Umbilical cord (tissue), 2 donors: ENCODE measurements around the gene LAIR1. TPM values are rescaled to one million over a fixed set of nuclear protein-coding genes. Genes with fewer than 3 reads are reported as not detected.
"Not testable (repeated sequence)": the region's sequence is repeated elsewhere in the genome, so short reads cannot be mapped to it uniquely, and the experiment has no call there.

Experiments
- DNase-seq: peaks from one replicate; pipeline ENCODE4 v3.0.0-alpha.2; 2015; ENCODE audit warnings: low spot score
- total RNA-seq: library from RNA; depleted of rRNA; stranded (reverse); fragments of >200 nt; gene quantifications from one replicate; pipeline ENCODE4 v1.2.3, GENCODE V29; 2014; ENCODE audit warnings: low replicate concordance; ENCODE audit not compliant: insufficient read depth

Gene LAIR1
- total RNA-seq, 1 donor from 2014 or later, result 19.7 TPM

GRCh38 chr19:54343868-54344267 lies 20.9 kb downstream of the LAIR1 start:
- no peak for DNase-seq

DNA sequence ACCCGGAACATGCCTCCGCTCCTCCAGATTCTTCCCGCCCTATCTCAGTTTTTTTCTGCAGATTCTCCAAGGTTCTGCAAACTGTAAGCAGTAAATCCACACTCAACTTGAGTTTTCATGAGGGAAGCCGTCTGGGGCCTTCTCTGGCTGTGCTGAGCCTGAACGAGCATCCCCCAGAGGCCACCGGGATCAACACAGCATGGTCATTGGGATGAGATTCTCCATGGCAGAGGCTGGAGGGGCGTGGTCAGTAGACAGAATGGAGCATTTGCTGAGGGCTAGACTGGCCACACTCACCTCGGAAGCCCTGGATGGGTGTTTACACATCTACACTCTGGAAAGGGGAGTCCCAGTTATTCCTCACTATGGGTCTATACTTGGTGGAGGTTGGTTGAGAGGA lies 23.4 kb downstream of the LAIR1 start:
- DNase-seq, result no peak

DNA sequence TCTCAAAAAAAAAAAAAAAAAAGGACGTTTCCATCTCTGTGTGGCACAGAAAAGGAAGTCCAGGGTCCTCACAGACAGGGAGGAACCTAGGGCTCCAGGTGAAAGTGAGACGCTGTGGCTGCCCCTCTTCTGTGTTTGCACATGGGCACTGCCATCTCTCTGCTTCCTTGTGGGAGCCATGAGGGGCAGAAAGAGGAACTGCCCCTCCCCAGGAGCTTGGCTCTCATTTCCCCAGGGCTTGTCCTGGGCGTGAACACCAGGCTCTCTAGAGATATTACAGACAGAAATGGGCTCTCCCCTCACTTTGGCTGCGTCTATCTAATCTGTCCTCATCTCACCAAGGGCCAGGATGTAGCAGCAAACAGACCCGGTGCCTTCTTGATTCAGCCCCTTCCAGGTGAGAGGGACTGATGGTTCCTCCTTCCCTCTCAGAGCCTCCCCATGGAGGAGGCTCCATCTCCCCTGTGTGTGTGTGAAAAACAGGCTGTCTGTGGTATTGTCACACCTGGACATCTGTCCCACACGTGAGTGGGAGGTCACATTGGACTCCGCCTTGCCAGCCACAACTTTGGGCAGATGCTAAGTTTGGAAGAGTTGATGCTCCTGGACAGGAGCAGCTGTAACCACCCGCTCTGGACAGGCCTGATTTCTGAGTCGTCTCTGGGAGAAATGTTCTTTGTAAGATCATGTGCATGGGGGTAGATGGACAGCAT lies 24.9 kb downstream of the LAIR1 start:
- DNase-seq, result no peak

DNA sequence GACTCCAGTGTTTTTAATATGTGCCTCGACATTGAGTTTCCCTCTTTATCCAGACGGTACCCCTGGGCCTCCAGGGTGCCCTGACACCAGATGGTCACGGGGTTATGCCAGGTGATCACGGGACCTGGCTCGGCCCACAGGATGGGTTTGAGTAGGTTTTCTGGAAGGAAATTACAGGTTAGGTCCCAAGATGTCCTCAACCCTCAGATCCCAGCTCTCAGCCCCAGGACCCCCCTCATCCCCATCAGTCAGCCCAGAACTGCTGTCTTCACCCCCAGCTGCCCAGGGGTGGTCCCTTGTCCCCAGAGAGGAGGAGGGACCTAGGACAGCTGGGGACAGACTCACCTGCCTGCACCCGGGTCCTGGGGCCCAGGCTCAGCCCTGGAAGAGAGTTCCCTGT lies 26.2 kb downstream of the LAIR1 start:
- no peak for DNase-seq

- no peak for DNase-seq
Observed at GRCh38 chr19:54337858-54338230, 26.9 kb downstream of the LAIR1 start.

DNA sequence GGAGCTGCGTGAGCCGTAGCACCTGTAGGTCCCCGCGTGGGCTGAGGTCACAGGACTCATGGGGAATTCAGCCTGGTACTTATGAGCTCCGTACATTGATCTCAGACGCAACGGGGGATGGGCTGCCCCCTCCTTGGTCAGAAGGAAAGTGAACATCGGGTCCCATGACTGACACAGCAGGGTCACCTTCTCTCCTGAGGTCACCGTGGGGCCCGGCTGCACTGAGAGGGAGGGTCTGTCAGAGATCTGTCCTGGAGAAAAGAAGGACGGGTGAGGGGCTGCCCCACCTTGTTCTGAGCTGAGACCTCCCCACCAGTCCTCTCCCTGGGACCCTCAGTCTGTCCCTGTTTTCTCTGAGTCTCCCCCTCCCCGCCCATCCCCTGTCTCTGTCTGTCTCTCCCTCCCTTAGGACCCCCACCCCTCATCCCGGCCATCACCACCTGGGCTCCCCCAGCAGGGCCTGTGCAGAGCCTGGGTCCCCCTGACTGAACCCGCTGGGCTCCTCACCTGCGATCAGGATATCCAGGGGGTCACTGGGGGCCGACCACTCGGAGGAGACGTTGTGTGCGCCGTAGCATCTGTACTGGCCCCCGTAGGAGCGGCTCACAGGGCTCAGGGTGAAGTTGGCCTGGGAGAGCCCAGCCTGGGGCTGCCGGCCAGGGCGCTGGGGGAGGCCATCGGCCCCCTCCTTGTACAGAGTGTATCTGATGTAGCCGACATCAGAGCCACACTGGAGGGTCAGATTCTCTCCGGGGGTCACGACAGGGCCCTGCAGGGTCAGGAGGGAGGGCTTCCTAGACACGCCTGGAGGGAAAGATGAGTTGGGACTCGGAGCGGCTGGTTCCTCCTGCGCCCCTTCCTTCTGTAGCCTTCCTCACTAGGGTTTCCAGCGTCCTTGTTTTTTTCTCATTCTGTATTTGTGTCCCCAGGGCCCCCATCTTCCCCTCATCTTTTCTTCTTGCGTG lies 27.6 kb downstream of the LAIR1 start:
- DNase-seq, result no peak

DNA sequence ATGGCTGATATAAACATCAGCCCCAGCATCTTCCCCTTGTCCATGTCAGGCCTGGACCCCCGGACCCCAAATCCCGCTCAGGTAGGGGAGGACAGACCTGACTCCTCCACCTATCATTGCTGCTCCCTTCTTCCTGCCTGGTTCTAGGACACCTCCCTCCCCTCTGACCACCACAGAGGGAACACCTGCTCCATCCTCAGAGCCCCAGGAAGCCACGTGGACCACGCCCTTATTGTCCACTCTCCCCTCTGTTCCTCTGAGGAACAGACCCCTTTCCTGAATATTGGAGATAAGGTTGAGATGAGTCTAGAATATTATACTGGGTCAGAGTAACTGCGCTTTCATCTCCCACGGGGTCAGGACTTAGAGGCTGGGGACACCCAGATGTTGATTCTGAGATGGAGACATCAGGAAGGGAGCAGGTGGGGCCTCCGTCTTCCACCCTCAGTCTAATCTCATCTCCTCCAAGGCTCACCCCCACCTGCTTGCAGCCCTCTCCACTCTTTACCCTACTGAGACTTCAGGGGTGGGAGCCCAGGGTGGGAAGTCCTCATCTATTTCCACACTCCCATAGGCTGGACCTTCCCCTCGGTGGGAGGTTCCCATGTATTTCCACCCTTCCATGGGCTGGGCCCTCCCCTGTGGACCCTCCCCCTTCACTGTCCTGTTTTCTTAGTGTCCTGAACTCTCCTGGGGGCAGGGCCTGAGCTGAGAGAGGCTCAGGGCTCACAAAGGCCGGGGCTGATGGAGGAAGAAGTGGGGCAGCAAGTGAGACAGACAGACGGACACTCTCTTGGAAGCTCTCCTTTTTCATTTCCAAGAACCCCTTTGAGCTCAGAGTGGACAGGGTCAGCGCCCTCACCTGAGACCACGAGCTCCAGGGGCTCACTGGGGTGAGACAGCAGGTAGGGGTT lies 28.5 kb downstream of the LAIR1 start:
- DNase-seq, result no peak

DNA sequence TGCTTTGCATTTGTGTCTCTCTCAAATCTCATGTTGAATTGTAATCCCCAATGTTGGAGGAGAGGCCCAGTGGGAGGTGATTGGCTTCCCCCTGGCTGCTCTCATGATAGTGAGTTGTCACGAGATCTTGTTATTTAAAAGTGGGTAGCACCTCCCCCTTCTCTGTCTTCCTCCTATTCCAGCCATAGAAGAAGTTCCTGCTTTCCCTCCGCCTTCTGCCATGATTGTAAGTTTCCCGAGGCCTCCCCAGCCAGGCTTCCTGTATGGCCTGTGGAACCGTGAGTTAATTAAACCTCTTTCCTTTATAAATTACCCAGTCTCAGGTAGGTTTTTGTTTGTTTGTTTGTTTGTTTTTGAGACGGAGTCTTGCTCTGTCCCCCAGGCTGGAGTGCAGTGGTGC lies 29.6 kb downstream of the LAIR1 start:
- DNase-seq, result no peak

DNA sequence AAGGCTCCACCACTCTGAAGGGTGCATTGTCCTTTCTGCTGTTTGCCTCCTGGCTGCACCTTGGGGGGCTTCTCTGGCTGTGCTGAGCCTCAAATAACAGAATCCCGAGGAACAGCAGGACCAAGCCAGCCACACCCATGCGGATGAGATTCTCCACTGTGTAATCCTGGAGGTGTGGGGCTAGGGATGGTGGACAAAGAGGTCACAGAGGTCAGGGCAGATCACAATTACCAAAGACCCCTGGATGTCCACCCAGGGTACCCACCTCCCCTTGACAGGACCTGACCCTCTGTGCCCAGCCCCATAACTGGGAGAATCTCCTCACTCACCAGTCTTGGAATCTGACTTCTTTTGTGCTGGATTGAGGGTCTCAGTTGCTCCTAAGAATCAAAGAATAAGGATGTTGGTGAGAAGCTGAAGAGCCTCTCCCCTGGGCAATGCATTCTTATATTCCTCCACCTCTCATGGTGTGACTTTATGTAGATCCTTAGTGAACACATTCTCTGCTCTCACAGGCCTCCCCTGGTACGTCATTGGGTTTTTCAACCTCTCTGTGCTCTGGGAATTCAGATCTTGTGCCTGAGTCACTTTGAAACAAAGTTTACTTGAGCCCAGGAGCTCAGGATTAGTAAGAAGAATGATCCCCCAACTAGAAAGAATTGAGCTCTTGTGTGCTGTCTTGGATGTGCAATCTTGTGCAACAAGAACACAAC lies 31.0 kb downstream of the LAIR1 start:
- no peak for DNase-seq

- DNase-seq, result no peak
Observed at GRCh38 chr19:54332149-54332548, 32.6 kb downstream of the LAIR1 start.

DNA sequence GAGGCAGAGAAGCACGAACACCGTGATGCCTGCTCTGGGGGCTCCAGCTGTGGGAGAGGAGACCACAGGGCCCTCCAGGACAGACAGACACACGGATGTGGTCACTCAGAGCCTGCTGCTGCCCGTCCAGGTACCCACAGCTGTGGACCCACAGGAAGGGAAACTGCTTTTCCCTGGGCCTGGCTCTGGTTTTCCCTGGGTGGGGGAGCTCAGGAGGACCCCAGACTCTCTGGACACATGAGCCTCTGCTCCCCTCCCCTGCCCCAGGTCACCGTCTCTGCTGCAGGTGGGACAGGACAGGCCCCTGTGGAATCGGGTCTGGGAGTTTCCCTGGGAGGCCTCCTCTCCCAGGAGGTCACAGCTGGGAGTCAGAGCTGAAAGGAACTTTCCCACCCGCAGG lies 33.1 kb downstream of the LAIR1 start:
- DNase-seq, result no peak

GRCh38 chr19:54329476-54330165 lies 35.1 kb downstream of the LAIR1 start:
- no peak for DNase-seq

GRCh38 chr19:54328781-54329180 lies 36.0 kb downstream of the LAIR1 start:
- DNase-seq, result not testable (repeated sequence)

- no peak for DNase-seq
Observed at GRCh38 chr19:54325631-54326030, 39.1 kb downstream of the LAIR1 start.

DNA sequence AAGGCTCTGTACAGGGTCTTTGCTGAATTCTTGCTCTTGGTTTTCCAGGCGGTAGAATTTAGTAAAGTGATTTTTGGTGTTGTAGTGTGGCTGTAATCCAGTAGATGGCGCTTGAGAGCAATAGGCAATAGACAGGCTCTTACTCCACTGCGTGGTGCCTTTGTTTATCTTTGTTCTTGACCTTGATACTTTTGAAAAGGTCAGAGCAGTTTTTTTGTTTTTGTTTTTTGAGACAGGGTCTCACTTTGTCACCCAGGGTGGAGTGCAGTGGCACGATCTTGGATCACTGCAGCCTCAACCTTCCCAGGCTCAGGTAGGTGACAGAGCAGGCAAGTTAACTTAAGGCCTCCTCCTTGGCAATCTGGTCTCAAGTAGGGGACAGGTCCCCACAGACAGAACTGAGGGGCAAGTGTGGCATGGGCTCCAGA lies 39.5 kb downstream of the LAIR1 start:
- peak; percentile 49 for DNase-seq

- no peak for DNase-seq
Observed at GRCh38 chr19:54324071-54324470, 40.7 kb downstream of the LAIR1 start.

DNA sequence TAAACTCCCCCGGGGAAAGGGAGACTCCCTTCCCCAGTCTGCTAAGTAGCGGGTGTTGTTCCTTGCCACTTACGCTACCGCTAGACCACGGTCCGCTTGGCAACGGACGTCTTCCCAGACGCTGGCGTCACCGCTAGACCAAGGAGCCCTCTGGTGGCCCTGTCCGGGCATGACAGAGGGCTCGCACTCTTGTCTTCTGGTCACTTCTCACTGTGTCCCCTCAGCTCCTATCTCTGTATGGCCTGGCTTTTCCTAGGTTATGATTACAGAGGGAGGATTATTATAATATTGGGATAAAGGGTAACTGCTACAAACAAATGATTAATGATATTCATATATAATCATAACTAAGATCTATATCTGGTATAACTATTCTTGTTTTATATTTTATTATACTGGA lies 41.8 kb downstream of the LAIR1 start:
- not testable (repeated sequence) for DNase-seq

- not testable (repeated sequence) for DNase-seq
Observed at GRCh38 chr19:54322295-54322694, 42.4 kb downstream of the LAIR1 start.

- DNase-seq, result no peak
Observed at GRCh38 chr19:54319892-54320670, 44.6 kb downstream of the LAIR1 start.

- DNase-seq, result peak; percentile 8
Observed at GRCh38 chr19:54319049-54319448, 45.7 kb downstream of the LAIR1 start.
